ENCODE measurements around the gene TMEM223. TPM values are rescaled to one million over a fixed set of nuclear protein-coding genes. Genes with fewer than 3 reads are reported as not detected.

The TMEM223 gene
- total and polyA plus RNA-seq, 9 of the 15 experiments (the other 6 are each of a cell fraction or from before 2014, with no cell fraction given): 5.9 to 34.5 (median 19.6) TPM

DNA sequence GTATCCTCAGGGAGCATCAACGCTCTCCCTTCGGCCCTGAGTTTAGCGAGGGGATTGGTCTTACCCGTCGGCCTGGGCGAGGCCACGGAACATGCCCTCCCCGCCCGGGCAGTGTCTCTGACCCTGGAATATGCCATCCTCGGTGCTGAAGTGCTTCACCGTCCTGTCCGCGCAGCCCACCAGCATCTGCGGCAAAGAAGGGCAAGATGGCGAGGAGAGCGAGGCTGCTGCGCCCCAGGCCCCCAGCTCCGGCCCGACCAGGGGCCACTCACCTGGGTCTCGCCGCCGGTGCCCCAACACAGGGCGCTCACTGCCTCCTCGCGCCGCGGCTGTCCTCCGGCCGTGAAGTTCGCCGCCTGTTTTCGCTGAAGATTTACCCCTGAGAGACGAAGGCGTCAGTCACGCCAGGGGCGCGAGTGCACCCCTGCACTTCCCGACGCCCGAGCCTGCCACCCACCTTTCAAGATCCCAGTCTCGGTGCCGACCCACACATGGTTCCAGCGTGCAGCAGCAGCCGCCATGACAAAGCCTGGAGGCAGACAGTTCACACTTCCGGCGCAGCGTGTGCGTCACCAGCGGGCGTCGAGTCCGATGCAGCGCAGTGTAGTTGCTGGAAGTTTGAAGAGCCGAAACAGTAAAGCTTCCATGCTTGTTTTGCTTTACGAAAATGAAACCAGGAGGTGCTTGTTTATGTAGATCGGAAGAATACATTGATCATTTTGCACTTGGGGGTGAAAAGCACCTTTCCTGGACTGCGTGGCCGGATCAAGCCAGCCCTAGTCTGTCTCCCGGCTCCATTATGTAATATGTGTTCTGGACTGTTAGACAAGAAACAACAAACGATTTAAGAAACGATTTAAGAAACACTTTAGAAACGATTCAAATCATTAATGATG, 47.5 kb upstream of the TMEM223 start, which contains the start of gene WDR74 (continued):
- peak; percentile 96 for TF ChIP-seq PHF20 (IDR thresholded peaks at IDR 0.05; ENCODE audit: partially characterized antibody)
- TF ChIP-seq, protein P1, sequence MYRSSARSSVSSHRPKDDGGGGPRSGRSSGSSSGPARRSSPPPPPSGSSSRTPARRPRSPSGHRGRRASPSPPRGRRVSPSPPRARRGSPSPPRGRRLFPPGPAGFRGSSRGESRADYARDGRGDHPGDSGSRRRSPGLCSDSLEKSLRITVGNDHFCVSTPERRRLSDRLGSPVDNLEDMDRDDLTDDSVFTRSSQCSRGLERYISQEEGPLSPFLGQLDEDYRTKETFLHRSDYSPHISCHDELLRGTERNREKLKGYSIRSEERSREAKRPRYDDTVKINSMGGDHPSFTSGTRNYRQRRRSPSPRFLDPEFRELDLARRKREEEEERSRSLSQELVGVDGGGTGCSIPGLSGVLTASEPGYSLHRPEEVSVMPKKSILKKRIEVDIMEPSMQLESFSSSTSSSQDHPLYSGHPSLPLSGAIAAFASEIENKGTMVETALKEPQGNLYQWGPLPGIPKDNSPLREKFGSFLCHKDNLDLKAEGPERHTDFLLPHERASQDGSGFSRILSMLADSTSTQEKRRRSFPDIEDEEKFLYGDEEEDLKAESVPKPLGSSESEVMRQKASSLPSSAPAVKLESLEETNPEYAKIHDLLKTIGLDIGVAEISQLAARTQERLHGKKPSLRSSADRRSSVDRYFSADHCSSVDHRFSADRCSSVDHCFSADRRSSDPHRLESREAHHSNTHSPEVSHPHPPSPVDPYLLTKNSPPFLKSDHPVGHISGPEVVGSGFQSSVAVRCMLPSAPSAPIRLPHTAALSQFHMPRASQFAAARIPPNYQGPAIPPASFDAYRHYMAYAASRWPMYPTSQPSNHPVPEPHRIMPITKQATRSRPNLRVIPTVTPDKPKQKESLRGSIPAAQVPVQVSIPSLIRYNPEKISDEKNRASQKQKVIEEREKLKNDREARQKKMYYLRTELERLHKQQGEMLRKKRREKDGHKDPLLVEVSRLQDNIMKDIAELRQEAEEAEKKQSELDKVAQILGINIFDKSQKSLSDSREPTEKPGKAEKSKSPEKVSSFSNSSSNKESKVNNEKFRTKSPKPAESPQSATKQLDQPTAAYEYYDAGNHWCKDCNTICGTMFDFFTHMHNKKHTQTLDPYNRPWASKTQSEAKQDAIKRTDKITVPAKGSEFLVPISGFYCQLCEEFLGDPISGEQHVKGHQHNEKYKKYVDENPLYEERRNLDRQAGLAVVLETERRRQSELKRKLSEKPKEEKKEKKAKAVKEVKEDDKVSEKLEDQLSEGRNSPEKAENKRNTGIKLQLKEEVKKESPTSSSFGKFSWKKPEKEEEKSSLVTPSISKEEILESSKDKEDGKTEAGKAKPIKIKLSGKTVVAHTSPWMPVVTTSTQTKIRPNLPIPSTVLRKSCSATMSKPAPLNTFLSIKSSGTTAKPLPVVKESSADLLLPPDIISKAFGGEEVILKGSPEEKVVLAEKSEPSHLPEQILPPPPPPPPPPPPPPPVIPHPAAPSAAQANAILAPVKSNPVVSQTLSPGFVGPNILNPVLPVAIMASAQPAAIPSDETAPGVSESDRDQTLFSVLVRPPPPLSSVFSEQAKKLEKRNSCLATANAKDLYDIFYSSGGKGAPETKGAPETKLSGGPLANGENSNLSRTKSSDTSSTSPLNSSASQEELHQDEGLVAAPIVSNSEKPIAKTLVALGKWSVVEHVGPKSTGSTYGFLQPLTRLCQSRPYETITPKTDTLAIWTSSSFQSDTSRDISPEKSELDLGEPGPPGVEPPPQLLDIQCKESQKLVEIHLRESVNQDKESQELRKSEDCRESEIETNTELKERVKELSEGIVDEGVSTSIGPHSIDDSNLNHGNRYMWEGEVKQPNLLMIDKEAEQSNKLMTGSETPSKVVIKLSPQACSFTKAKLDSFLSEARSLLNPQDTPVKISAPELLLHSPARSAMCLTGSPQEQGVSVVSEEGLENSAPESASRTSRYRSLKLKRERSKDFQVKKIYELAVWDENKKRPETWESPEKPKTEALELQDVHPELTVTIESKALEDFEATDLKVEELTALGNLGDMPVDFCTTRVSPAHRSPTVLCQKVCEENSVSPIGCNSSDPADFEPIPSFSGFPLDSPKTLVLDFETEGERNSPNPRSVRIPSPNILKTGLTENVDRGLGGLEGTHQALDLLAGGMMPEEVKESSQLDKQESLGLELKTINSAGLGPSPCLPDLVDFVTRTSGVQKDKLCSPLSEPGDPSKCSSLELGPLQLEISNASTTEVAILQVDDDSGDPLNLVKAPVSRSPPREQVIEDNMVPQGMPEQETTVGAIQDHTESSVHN (IDR thresholded peaks at IDR 0.05; ENCODE audit: borderline replicate concordance in 1 of 2, low read depth in 1 of 2): no peak
- TF ChIP-seq ZC3H11A (IDR thresholded peaks at IDR 0.05; ENCODE audit: low read depth, low read length): no peak
- no peak for TF ChIP-seq BMI1 (IDR thresholded peaks at IDR 0.05; ENCODE audit: low read length)
- no peak for TF ChIP-seq HDAC8 (tag; IDR thresholded peaks at IDR 0.05)
- no peak for TF ChIP-seq CEBPB (tag; IDR thresholded peaks at IDR 0.05)
- TF ChIP-seq, protein P2, sequence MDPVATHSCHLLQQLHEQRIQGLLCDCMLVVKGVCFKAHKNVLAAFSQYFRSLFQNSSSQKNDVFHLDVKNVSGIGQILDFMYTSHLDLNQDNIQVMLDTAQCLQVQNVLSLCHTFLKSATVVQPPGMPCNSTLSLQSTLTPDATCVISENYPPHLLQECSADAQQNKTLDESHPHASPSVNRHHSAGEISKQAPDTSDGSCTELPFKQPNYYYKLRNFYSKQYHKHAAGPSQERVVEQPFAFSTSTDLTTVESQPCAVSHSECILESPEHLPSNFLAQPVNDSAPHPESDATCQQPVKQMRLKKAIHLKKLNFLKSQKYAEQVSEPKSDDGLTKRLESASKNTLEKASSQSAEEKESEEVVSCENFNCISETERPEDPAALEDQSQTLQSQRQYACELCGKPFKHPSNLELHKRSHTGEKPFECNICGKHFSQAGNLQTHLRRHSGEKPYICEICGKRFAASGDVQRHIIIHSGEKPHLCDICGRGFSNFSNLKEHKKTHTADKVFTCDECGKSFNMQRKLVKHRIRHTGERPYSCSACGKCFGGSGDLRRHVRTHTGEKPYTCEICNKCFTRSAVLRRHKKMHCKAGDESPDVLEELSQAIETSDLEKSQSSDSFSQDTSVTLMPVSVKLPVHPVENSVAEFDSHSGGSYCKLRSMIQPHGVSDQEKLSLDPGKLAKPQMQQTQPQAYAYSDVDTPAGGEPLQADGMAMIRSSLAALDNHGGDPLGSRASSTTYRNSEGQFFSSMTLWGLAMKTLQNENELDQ (CRISPR knock-in tag; IDR thresholded peaks at IDR 0.05; ENCODE audit: borderline replicate concordance): no peak
- TF ChIP-seq ZNF280A (IDR thresholded peaks at IDR 0.05; ENCODE audit: low read depth, partially characterized antibody): no peak
- no peak for TF ChIP-seq GTF2E2 (tag; IDR thresholded peaks at IDR 0.05)
- peak; percentile 77 for TF ChIP-seq SUPT5H (IDR thresholded peaks at IDR 0.05)
- peak; percentile 79; the same call in 1 of the 2 replicates for TF ChIP-seq MBD2 (IDR thresholded peaks at IDR 0.05; ENCODE audit: borderline replicate concordance, low read depth)
- peak; percentile 47 for TF ChIP-seq POU5F1 (IDR thresholded peaks at IDR 0.05; ENCODE audit: borderline replicate concordance, low read depth, low read length, partially characterized antibody)
- peak in 1 of 2 experiments; percentile 59; a peak in 3 of 4 replicates for TF ChIP-seq NRF1 (conservative IDR thresholded peaks at IDR 0.05 in 1 of 2, IDR thresholded peaks at IDR 0.05 in 1 of 2)

Data from K562 (cell line).